IPS-18c (cell line): ENCODE data around the gene QPCTL.
A peak's percentile ranks its signal among the peaks of the same experiment; 100 is the strongest.
"Not testable (repeated sequence)": the region's sequence is repeated elsewhere in the genome, so short reads cannot be mapped to it uniquely, and the experiment has no call there.

Experiments
- H3K4me3 ChIP-seq: 2 replicates; pipeline ENCODE4 v1.7.0; 2013; ENCODE audit warnings: low read depth, mild to moderate bottlenecking, low read length, moderate library complexity; ENCODE audit not compliant: insufficient read depth
- H3K9me3 ChIP-seq: one replicate; pipeline ENCODE4 v1.6.1; 2013; ENCODE audit warnings: mild to moderate bottlenecking, low read length, moderate library complexity; ENCODE audit not compliant: control insufficient read depth, insufficient read depth

The QPCTL gene

DNA sequence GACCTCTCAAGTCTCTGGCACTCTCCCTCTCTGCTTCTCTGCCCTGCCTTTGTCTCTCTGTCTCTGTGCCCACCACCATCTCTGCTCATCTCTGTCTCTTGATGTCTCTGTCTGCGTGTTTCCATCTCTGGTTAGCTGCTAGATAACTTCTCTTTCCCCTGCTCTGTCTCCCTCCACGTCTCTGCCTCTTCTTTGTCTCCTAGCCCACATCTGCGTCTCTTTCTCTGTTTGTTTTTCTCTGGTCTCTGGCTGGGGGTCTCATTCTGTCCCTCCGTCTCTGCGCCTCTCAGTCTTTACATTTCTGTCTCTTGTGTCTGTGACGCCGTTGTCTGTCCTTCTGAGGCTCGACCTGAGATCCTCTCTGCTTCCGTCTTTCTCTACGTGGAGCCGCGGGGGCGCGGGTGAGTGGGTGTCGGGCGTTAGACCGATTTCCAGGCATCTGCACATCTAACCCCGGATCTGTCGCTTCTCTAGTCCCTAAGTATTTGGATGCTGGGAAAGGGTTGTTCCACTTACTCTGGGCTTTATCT, 24.1 kb upstream of the QPCTL start:
- Histone ChIP-seq H3K9me3 (no peaks in the 10 kb centered on the region), H3K4me3 (peak overlapping the region; percentile 49)

GRCh38 chr19:45670670-45671453, 21.6 kb upstream of the QPCTL start:
- Histone ChIP-seq H3K9me3 (no peaks in the 10 kb centered on the region), H3K4me3 (peak overlapping the region; percentile 65)

GRCh38 chr19:45674946-45675345, 17.5 kb upstream of the QPCTL start:
- no peak overlapping the region for H3K4me3 ChIP-seq
- no peaks in the 10 kb centered on the region for H3K9me3 ChIP-seq

- no peaks in the 10 kb centered on the region for H3K9me3 ChIP-seq
- peak overlapping the region; percentile 67 for H3K4me3 ChIP-seq
Observed at GRCh38 chr19:45676851-45677263, 15.6 kb upstream of the QPCTL start.

GRCh38 chr19:45677351-45678230, 14.9 kb upstream of the QPCTL start:
- Histone ChIP-seq H3K4me3 (peak overlapping the region; percentile 67), H3K9me3 (no peaks in the 10 kb centered on the region)

DNA sequence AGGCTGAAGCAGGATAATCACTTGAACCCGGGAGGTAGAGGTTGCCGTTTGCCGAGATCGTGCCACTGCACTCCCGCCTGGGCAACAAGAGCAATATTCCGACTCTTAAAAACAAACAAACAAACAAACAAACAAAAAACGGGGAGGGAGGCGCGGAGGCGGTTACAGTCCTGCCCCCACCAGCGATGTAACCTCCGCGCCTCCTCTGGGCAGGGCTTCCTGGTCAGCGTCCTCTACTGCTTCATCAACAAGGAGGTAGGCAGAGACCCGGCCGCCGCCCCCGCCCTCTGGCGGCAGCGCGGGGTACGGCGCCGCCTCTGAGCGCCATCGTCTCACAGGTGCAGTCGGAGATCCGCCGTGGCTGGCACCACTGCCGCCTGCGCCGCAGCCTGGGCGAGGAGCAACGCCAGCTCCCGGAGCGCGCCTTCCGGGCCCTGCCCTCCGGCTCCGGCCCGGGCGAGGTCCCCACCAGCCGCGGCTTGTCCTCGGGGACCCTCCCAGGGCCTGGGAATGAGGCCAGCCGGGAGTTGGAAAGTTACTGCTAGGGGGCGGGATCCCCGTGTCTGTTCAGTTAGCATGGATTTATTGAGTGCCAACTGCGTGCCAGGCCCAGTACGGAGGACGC, 11.0 kb upstream of the QPCTL start:
- no peaks in the 10 kb centered on the region for H3K9me3 ChIP-seq
- H3K4me3 ChIP-seq, result peak overlapping the region; percentile 47

DNA sequence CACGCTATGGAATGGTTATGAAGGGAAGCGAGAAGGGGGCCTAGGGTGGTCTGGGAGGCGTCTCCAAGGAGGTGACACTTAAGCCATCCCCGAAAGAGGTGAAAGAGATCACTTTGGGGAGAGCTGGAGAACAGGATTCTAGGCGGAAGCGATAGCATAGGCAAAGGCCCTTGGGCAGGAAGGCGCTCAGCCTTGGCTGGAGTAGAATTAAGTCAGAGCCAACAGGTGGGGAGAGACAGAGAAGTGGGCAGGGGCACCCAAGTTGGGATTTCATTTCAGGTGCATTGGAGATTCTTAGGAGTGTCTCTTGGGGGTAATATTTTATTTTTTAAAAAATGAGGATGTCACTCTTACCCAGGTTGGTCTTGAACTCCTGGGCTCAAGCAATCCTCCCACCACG, 10.3 kb upstream of the QPCTL start:
- Histone ChIP-seq H3K9me3 (no peaks in the 10 kb centered on the region), H3K4me3 (no peak overlapping the region; the same call in 1 of the 2 replicates)

GRCh38 chr19:45682908-45683307, 9.6 kb upstream of the QPCTL start:
- H3K4me3 ChIP-seq, result no peak overlapping the region
- no peaks in the 10 kb centered on the region for H3K9me3 ChIP-seq

- H3K9me3 ChIP-seq, H3K4me3 ChIP-seq: not testable (repeated sequence)
Observed at GRCh38 chr19:45685045-45685444, 7.4 kb upstream of the QPCTL start.

GRCh38 chr19:45687599-45687998, 4.9 kb upstream of the QPCTL start:
- Histone ChIP-seq H3K9me3 (no peaks in the 10 kb centered on the region), H3K4me3 (no peak overlapping the region)

- H3K9me3 ChIP-seq, result no peaks in the 10 kb centered on the region
Observed at GRCh38 chr19:45691516-45692186, 815 bp upstream of the QPCTL start, which contains the start of gene SNRPD2. SNRPD2 (minus strand) TSS chr19:45691953; CDS start chr19:45691888, 65 bp downstream.

GRCh38 chr19:45693106-45693788, 781 bp downstream of the QPCTL start:
- Histone ChIP-seq H3K9me3 (no peaks in the 10 kb centered on the region), H3K4me3 (peak overlapping the region; percentile 79)

More at GRCh38 chr19:45691516-45692186, 815 bp upstream of the QPCTL start, which contains the start of gene SNRPD2:
- peak within 1 kb of the TSS; percentile 87 for H3K4me3 ChIP-seq

DNA sequence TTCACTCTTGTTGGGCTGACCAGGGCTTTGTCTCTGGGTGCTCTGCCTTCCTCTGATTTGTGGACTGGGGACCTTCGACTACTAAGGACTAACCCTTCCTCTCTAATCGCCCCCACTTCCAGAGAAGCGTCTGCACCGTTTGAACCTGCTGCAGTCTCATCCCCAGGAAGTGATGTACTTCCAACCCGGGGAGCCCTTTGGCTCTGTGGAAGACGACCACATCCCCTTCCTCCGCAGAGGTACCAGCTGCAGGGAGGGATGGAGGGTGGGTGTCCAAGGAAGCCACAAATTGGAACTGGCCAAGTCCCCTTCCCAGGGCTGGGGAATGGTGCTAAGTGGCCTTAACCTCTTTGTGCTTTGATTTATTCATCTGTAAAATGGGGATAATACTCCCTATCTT, 9.2 kb downstream of the QPCTL start:
- H3K9me3 ChIP-seq, result peaks cover 4% of the 10 kb centered on the region
- no peak overlapping the region for H3K4me3 ChIP-seq

DNA sequence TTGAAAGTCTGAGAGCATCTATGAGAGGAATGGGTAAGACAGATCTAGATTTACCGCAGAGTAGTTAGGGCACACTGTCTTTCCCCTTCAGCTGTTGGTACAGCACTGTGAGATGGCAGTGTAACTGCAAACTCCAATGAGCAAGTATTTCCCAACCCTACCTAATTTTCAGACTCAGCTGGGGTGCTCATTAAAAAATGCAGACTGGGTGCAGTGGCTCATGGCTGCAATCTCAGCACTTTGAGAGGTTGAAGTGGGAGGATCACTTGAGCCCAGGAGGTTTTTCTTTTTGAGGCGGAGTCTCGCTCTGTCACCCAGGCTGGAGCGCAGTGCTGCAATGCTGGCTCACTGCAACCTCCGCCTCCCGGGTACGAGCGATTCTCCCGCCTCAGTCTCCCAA, 12.6 kb downstream of the QPCTL start:
- H3K4me3 ChIP-seq, result no peak overlapping the region

GRCh38 chr19:45705710-45706415, 13.4 kb downstream of the QPCTL start:
- no peak overlapping the region for H3K4me3 ChIP-seq
- peaks cover 4% of the 10 kb centered on the region for H3K9me3 ChIP-seq

More for the DNA sequence above, 12.6 kb downstream of the QPCTL start:
- peaks cover 4% of the 10 kb centered on the region for H3K9me3 ChIP-seq
